ENCODE data around the gene KLHL10.

Gene KLHL10

GRCh38 chr17:41803049-41804020, 34.3 kb upstream of the KLHL10 start:
- no peaks in the 10 kb centered on the region for H3K36me3 ChIP-seq (ENCODE audit: insufficient read depth, low read length)
- H3K27me3 ChIP-seq (ENCODE audit: control insufficient read depth in 1 of 2, insufficient read depth in 2 of 2, low read length in 2 of 2): peaks cover 0 to 5% of the 10 kb centered on the region in 2 donors
- H3K4me1 ChIP-seq (ENCODE audit: insufficient read depth, low read length): no peaks in the 10 kb centered on the region
- H3K27ac ChIP-seq (ENCODE audit: low read depth, low read length): no peak overlapping the region
- H3K9ac ChIP-seq (ENCODE audit: low read length): no peak overlapping the region
- no peaks in the 10 kb centered on the region for H3K9me3 ChIP-seq (ENCODE audit: low read length)
- no peak overlapping the region for H3K4me3 ChIP-seq (ENCODE audit: low read depth in 1 of 2, low read length in 2 of 2)

- no peak overlapping the region for H3K9ac ChIP-seq (ENCODE audit: low read length)
- no peaks in the 10 kb centered on the region for H3K9me3 ChIP-seq (ENCODE audit: low read length)
- H3K27ac ChIP-seq (ENCODE audit: low read depth, low read length): no peak overlapping the region
- H3K4me1 ChIP-seq (ENCODE audit: insufficient read depth, low read length): peaks cover 6% of the 10 kb centered on the region
- no peak overlapping the region for H3K4me3 ChIP-seq (ENCODE audit: low read depth in 1 of 2, low read length in 2 of 2)
- H3K36me3 ChIP-seq (ENCODE audit: insufficient read depth, low read length): no peaks in the 10 kb centered on the region
- no peaks in the 10 kb centered on the region for H3K27me3 ChIP-seq (ENCODE audit: control insufficient read depth in 1 of 2, insufficient read depth in 2 of 2, low read length in 2 of 2)
Measured at GRCh38 chr17:41806685-41807445, 30.8 kb upstream of the KLHL10 start.

GRCh38 chr17:41810659-41811548, 26.7 kb upstream of the KLHL10 start:
- H3K4me1 ChIP-seq (ENCODE audit: insufficient read depth, low read length): peaks cover 20% of the 10 kb centered on the region
- H3K36me3 ChIP-seq (ENCODE audit: insufficient read depth, low read length): no peaks in the 10 kb centered on the region
- H3K27me3 ChIP-seq (ENCODE audit: control insufficient read depth in 1 of 2, insufficient read depth in 2 of 2, low read length in 2 of 2): no peaks in the 10 kb centered on the region
- no peak overlapping the region for H3K9ac ChIP-seq (ENCODE audit: low read length)
- H3K27ac ChIP-seq (ENCODE audit: low read depth, low read length): peak overlapping the region; percentile 78
- H3K4me3 ChIP-seq (ENCODE audit: low read depth in 1 of 2, low read length in 2 of 2): peak overlapping the region; percentile 85 to 90
- no peaks in the 10 kb centered on the region for H3K9me3 ChIP-seq (ENCODE audit: low read length)

GRCh38 chr17:41811549-41812380, 25.9 kb upstream of the KLHL10 start, which contains the start of gene P3H4:
P3H4 (minus strand) TSS chr17:41811949; CDS start chr17:41811915, 34 bp downstream.
- peak within 1 kb of the TSS; percentile 78 for H3K27ac ChIP-seq (ENCODE audit: low read depth, low read length)
- H3K9me3 ChIP-seq (ENCODE audit: low read length): no peaks in the 10 kb centered on the region
- H3K4me3 ChIP-seq (ENCODE audit: low read depth in 1 of 2, low read length in 2 of 2): peak within 1 kb of the TSS; percentile 85 to 90
- peaks cover 20% of the 10 kb centered on the region for H3K4me1 ChIP-seq (ENCODE audit: insufficient read depth, low read length)
- no peak within 1 kb of the TSS for H3K9ac ChIP-seq (ENCODE audit: low read length)
- H3K36me3 ChIP-seq (ENCODE audit: insufficient read depth, low read length): no peaks in the 10 kb centered on the region
- no peaks in the 10 kb centered on the region for H3K27me3 ChIP-seq (ENCODE audit: control insufficient read depth in 1 of 2, insufficient read depth in 2 of 2, low read length in 2 of 2)

- peak within 1 kb of the TSS; percentile 78 for H3K27ac ChIP-seq (ENCODE audit: low read depth, low read length)
Measured at GRCh38 chr17:41812381-41813151, 25.1 kb upstream of the KLHL10 start, which contains the start of gene FKBP10. FKBP10 (plus strand) TSS chr17:41813004; CDS start chr17:41813035, 31 bp downstream.

GRCh38 chr17:41813152-41813680, 24.4 kb upstream of the KLHL10 start:
- peak overlapping the region; percentile 45 for H3K9ac ChIP-seq (ENCODE audit: low read length)
- H3K36me3 ChIP-seq (ENCODE audit: insufficient read depth, low read length): no peaks in the 10 kb centered on the region
- H3K4me3 ChIP-seq (ENCODE audit: low read depth in 1 of 2, low read length in 2 of 2): peak overlapping the region; percentile 38 to 90
- H3K27ac ChIP-seq (ENCODE audit: low read depth, low read length): peak overlapping the region; percentile 78
- H3K4me1 ChIP-seq (ENCODE audit: insufficient read depth, low read length): peaks cover 20% of the 10 kb centered on the region
- no peaks in the 10 kb centered on the region for H3K27me3 ChIP-seq (ENCODE audit: control insufficient read depth in 1 of 2, insufficient read depth in 2 of 2, low read length in 2 of 2)
- no peaks in the 10 kb centered on the region for H3K9me3 ChIP-seq (ENCODE audit: low read length)

More at GRCh38 chr17:41812381-41813151, 25.1 kb upstream of the KLHL10 start, which contains the start of gene FKBP10:
- peak within 1 kb of the TSS; percentile 45 for H3K9ac ChIP-seq (ENCODE audit: low read length)
- no peaks in the 10 kb centered on the region for H3K36me3 ChIP-seq (ENCODE audit: insufficient read depth, low read length)
- peaks cover 20% of the 10 kb centered on the region for H3K4me1 ChIP-seq (ENCODE audit: insufficient read depth, low read length)
- no peaks in the 10 kb centered on the region for H3K9me3 ChIP-seq (ENCODE audit: low read length)
- H3K27me3 ChIP-seq (ENCODE audit: control insufficient read depth in 1 of 2, insufficient read depth in 2 of 2, low read length in 2 of 2): no peaks in the 10 kb centered on the region
- peak within 1 kb of the TSS; percentile 85 to 90 for H3K4me3 ChIP-seq (ENCODE audit: low read depth in 1 of 2, low read length in 2 of 2)

GRCh38 chr17:41813699-41814124, 23.9 kb upstream of the KLHL10 start:
- Histone ChIP-seq H3K9me3 (ENCODE audit: low read length) (no peaks in the 10 kb centered on the region), H3K9ac (ENCODE audit: low read length) (peak overlapping the region; percentile 45), H3K27ac (ENCODE audit: low read depth, low read length) (peak overlapping the region; percentile 78), H3K4me3 (ENCODE audit: low read depth in 1 of 2, low read length in 2 of 2) (peak overlapping the region; percentile 38 to 90), H3K36me3 (ENCODE audit: insufficient read depth, low read length) (no peaks in the 10 kb centered on the region), H3K27me3 (ENCODE audit: control insufficient read depth in 1 of 2, insufficient read depth in 2 of 2, low read length in 2 of 2) (no peaks in the 10 kb centered on the region), H3K4me1 (ENCODE audit: insufficient read depth, low read length) (peaks cover 20% of the 10 kb centered on the region)

GRCh38 chr17:41814195-41814594, 23.4 kb upstream of the KLHL10 start:
- Histone ChIP-seq H3K9ac (ENCODE audit: low read length) (no peak overlapping the region), H3K9me3 (ENCODE audit: low read length) (no peaks in the 10 kb centered on the region), H3K4me3 (ENCODE audit: low read depth in 1 of 2, low read length in 2 of 2) (no peak overlapping the region), H3K4me1 (ENCODE audit: insufficient read depth, low read length) (peaks cover 20% of the 10 kb centered on the region), H3K36me3 (ENCODE audit: insufficient read depth, low read length) (no peaks in the 10 kb centered on the region), H3K27ac (ENCODE audit: low read depth, low read length) (no peak overlapping the region), H3K27me3 (ENCODE audit: control insufficient read depth in 1 of 2, insufficient read depth in 2 of 2, low read length in 2 of 2) (no peaks in the 10 kb centered on the region)

GRCh38 chr17:41816637-41817320, 20.8 kb upstream of the KLHL10 start:
- Histone ChIP-seq H3K36me3 (ENCODE audit: insufficient read depth, low read length) (no peaks in the 10 kb centered on the region), H3K27ac (ENCODE audit: low read depth, low read length) (no peak overlapping the region), H3K9ac (ENCODE audit: low read length) (no peak overlapping the region), H3K9me3 (ENCODE audit: low read length) (no peaks in the 10 kb centered on the region), H3K4me1 (ENCODE audit: insufficient read depth, low read length) (peaks cover 13% of the 10 kb centered on the region), H3K4me3 (ENCODE audit: low read depth in 1 of 2, low read length in 2 of 2) (no peak overlapping the region), H3K27me3 (ENCODE audit: control insufficient read depth in 1 of 2, insufficient read depth in 2 of 2, low read length in 2 of 2) (no peaks in the 10 kb centered on the region)

Measured in muscle layer of colon (tissue), 2 donors.